Loucy (cell line): Measurements from ENCODE around the gene PRKN.

Experiments used
- CTCF ChIP-seq: fragments of 200-600 bp; sonication (generic); conservative IDR thresholded peaks from 2 replicates; pipeline ENCODE4 v1.5.1; 2014; ENCODE audit warnings: mild to moderate bottlenecking, antibody characterized with exemption, low read length
- EZH2phosphoT487 ChIP-seq: fragments of 200-600 bp; IDR thresholded peaks from 2 replicates; pipeline ENCODE4 v1.6.1; 2018; ENCODE audit warnings: antibody characterized with exemption, mild to moderate bottlenecking, moderate library complexity, borderline replicate concordance

GRCh38 chr6:162493917-162494316 lies 233.6 kb downstream of the PRKN start:
- TF ChIP-seq CTCF (no peak), EZH2phosphoT487 (no peak)
